WERI-Rb-1 (cell line): Measurements from ENCODE around the gene WIPI1.

Source experiments
- DNase-seq: peaks from one replicate; pipeline ENCODE4 v3.0.0-alpha.2; 2020
- H3K27ac ChIP-seq: fragments of 250-450 bp; sonication (Bioruptor Pico); 2 replicates; pipeline ENCODE4 v1.5.1; 2020; ENCODE audit warnings: mild to moderate bottlenecking, moderate library complexity
- H3K27me3 ChIP-seq: fragments of 250-450 bp; sonication (Bioruptor Pico); 2 replicates; pipeline ENCODE4 v1.5.1; 2021; ENCODE audit warnings: mild to moderate bottlenecking, low read depth, moderate library complexity; ENCODE audit not compliant: insufficient read depth, severe bottlenecking
- H3K36me3 ChIP-seq: fragments of 250-450 bp; sonication (Bioruptor Pico); 2 replicates; pipeline ENCODE4 v1.5.1; 2020; ENCODE audit warnings: mild to moderate bottlenecking, moderate library complexity
- H3K4me3 ChIP-seq: 2 replicates; pipeline ENCODE4 v1.5.1; 2011; ENCODE audit warnings: low read depth, mild to moderate bottlenecking, control low read depth, low read length
- H3K9me3 ChIP-seq: fragments of 250-450 bp; sonication (Bioruptor Pico); 2 replicates; pipeline ENCODE4 v1.5.1; 2021; ENCODE audit warnings: mild to moderate bottlenecking, moderate library complexity; ENCODE audit not compliant: severe bottlenecking
- TF ChIP-seq, protein P1 (sequence below): IDR thresholded peaks from 2 replicates; pipeline ENCODE4 v1.5.1; 2011; ENCODE audit warnings: low read depth, mild to moderate bottlenecking, control low read depth, inconsistent platforms, low read length

Gene WIPI1

DNA sequence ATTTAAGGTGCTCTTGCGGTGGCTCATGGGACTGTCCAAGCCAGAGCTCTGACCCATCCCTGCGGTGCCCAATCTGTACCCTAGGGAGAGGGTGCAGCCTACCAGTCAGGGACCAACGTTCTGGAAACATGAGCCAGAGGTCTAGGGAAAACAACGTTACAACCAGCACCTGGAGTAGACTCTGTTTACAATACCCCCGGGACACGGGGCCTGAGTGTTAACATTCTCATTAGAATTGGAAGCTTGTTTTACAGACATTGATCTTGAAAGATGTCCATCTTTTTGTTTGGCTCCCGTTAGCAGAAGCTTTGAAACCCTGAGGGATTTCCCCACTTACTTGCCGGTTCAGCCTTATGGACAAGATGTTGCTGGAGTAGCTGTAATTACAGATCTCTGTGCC is 6.9 kb downstream of the WIPI1 start:
- Histone ChIP-seq H3K9me3 (no peaks in the 10 kb centered on the region), H3K36me3 (no peaks in the 10 kb centered on the region; the same call in 1 of the 2 replicates), H3K4me3 (no peak overlapping the region), H3K27me3 (no peaks in the 10 kb centered on the region), H3K27ac (no peak overlapping the region)
- no peak for DNase-seq
- TF ChIP-seq, protein P1, sequence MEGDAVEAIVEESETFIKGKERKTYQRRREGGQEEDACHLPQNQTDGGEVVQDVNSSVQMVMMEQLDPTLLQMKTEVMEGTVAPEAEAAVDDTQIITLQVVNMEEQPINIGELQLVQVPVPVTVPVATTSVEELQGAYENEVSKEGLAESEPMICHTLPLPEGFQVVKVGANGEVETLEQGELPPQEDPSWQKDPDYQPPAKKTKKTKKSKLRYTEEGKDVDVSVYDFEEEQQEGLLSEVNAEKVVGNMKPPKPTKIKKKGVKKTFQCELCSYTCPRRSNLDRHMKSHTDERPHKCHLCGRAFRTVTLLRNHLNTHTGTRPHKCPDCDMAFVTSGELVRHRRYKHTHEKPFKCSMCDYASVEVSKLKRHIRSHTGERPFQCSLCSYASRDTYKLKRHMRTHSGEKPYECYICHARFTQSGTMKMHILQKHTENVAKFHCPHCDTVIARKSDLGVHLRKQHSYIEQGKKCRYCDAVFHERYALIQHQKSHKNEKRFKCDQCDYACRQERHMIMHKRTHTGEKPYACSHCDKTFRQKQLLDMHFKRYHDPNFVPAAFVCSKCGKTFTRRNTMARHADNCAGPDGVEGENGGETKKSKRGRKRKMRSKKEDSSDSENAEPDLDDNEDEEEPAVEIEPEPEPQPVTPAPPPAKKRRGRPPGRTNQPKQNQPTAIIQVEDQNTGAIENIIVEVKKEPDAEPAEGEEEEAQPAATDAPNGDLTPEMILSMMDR: no peak

DNA sequence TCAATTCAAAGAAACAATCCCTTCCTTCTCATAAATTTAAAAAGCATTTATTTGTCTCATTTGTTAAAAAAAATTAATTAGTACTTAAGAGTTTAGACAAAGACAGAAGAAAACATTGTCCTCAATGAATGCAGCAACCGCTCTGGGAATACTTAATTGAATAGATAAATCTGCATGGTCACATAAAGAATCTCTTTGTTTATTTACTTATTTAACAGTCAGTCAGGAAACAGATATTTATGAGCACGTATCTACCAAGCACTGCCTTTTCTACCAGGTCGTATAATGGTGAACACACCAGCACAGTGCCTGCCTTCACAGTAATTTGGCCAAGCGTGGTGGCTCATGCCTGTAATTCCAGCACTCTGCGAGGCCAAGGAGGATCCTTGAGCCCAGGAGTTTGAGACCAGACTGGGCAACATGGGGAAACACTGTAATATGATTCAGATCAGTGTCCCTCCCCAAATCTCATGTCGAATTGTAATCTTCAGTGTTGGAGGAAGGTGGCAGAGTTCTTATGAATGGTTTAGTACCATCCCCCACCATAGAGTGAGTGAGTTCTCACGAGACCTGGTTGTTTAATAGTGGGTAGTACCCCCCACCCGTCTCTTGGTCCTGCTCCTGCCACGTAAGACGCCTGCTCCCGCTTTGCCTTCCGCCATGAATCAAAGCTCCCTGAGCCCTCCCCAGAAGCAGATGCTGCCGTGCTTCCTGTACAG is 8.1 kb downstream of the WIPI1 start:
- no peak overlapping the region for H3K27ac ChIP-seq
- DNase-seq: no peak
- no peak overlapping the region for H3K4me3 ChIP-seq
- TF ChIP-seq, protein P1: no peak
- no peaks in the 10 kb centered on the region; the same call in 1 of the 2 replicates for H3K36me3 ChIP-seq
- H3K27me3 ChIP-seq: no peaks in the 10 kb centered on the region
- no peaks in the 10 kb centered on the region for H3K9me3 ChIP-seq

DNA sequence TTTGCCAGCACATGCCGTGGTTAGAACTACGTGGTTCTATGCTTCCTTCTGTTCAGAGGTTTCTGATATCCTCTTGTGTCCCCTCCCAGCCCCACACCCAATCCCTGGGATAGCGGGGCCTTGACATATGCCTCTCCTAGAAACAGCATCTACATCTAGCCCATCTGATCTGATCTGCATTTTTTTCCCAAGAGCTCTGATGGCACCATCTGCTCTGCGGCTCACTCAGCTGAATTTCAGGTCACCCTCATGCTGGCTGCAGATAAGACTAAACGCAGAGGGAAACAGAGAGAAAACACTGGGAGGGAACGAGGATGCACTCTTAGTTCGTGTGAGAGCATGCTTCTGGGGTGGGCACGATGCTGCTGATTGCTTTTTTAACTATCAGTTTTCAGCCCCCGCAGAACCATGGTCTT is 10.7 kb downstream of the WIPI1 start:
- H3K4me3 ChIP-seq: no peak overlapping the region
- peak overlapping the region; percentile 65 for H3K27ac ChIP-seq
- H3K9me3 ChIP-seq: no peaks in the 10 kb centered on the region
- DNase-seq: peak; percentile 92
- TF ChIP-seq, protein P1: no peak
- no peaks in the 10 kb centered on the region for H3K27me3 ChIP-seq
- no peaks in the 10 kb centered on the region; the same call in 1 of the 2 replicates for H3K36me3 ChIP-seq

DNA sequence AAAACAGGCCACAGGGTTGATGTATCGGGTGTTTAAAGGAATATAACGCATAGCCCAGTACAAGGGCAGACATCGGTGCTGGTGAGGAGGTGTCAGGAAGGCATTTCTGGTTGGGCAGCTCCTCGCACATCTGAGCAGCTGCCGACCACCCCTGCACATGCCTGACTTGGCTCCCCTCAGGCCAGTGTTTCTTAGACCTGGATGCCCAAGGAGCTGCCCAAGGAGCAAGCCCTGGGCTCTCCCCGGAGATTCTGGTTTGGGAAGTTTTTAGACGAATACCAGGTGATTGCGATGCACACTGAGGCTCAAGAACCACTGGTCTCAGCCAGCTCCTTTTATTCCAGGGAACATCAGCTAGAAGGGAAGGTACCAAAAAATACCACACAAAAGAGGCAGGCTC is 11.6 kb downstream of the WIPI1 start:
- DNase-seq: no peak
- no peak overlapping the region for H3K4me3 ChIP-seq
- no peaks in the 10 kb centered on the region for H3K9me3 ChIP-seq
- no peaks in the 10 kb centered on the region; the same call in 1 of the 2 replicates for H3K36me3 ChIP-seq
- H3K27ac ChIP-seq: peak overlapping the region; percentile 65
- TF ChIP-seq, protein P1: no peak
- H3K27me3 ChIP-seq: no peaks in the 10 kb centered on the region

DNA sequence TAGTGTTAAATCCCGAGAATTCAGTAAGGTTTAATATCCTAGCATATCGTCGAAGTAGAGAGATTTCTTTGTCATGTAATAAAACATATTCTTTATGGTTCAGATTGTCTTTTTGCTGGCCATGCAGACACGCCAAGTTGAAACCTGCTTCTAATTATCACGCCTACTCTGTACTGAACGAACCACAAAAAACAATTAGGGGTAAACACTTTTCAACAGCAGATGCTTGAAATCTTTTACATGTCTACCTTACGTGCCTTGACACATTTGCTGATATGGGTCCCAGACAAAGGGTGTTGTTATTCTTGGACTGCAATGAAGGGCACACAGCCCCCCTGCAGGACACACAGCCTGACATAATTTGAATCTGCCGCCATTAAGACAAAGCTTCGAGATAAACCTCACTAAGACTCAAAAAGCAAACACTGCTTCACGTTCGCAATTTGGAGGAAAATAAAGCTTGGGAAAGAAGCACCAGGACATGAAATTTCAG is 13.3 kb downstream of the WIPI1 start:
- no peaks in the 10 kb centered on the region for H3K27me3 ChIP-seq
- H3K27ac ChIP-seq: no peak overlapping the region
- DNase-seq: no peak
- no peaks in the 10 kb centered on the region for H3K9me3 ChIP-seq
- TF ChIP-seq, protein P1: no peak
- H3K4me3 ChIP-seq: no peak overlapping the region
- H3K36me3 ChIP-seq: no peaks in the 10 kb centered on the region; the same call in 1 of the 2 replicates
